ENCODE data around the gene HSFX2. TPM values are rescaled to one million over a fixed set of nuclear protein-coding genes. Genes with fewer than 3 reads are reported as not detected.
"Not testable (repeated sequence)": the region's sequence is repeated elsewhere in the genome, so short reads cannot be mapped to it uniquely, and the experiment has no call there.

The HSFX2 gene
- total and polyA plus RNA-seq, 9 of the 15 experiments (the other 6 are each of a cell fraction or from before 2014, with no cell fraction given) = 0.10 to 0.18 (median 0.11) TPM; not detected in 6

DNA sequence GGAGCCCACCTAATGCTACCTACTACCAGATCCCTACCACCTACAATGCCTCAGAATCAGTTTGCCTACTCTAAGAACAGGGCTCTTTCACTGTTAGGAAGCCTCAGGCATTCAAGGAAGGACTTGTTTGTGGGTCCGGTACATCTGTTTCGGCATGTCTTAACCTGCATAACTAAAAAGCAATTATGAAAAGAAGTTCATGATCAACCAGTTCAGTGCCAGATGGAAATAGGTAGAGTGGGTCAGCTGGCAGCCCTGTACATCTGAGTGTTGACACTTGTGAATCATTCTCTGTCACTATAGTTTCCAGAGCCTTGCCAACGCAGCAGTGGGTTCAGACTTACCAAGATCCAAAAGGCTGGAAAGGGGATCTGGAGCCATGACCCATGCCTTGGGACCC is 33.2 kb upstream of the HSFX2 start:
- DNase-seq (ENCODE audit: extremely low read depth in 1 of 4, low spot score in 3 of 4) (no peak), ATAC-seq (no peak), FAIRE-seq (no peak)
- ChIA-PET POLR2A (no interaction called here), CTCF (ENCODE audit: low intra/inter-chr PET ratio) (no interaction called here)
- H2AFZ ChIP-seq (ENCODE audit: low read depth, low read length) = no peak overlapping the region
- intact Hi-C loops (cut with micrococcal nuclease) = no loop called here
- H3K27ac ChIP-seq (ENCODE audit: extremely low read depth, low read depth, low read length) = no peak overlapping the region
- BruUV-seq (replicated peaks) = no TSS peak
- no peak overlapping the region for H3K4me3 ChIP-seq
- TF ChIP-seq DEAF1 (CRISPR knock-in tag; IDR thresholded peaks at IDR 0.05) (no peak), DMBX1 (CRISPR knock-in tag; IDR thresholded peaks at IDR 0.05; ENCODE audit: borderline replicate concordance) (no peak)
- no peak overlapping the region for H3K4me2 ChIP-seq (ENCODE audit: insufficient read depth, low read length)
- H3K9me3 ChIP-seq (replicated peaks; ENCODE audit: control insufficient read depth, insufficient read depth, low read depth, low read length) = no peaks in the 10 kb centered on the region
- no peaks in the 10 kb centered on the region for H3K36me3 ChIP-seq (ENCODE audit: control insufficient read depth, insufficient read depth, low read length)
- in situ Hi-C loops (cut with MboI) = loop anchor here (25.0 kb wide), 1 partner anchor 116 kb away; the partner anchor contains the start of gene IDS
- H3K79me2 ChIP-seq (ENCODE audit: control insufficient read depth, insufficient read depth, low read length) = peaks cover 2% of the 10 kb centered on the region; the same call in 1 of the 3 replicates
- peaks cover 0 to 9% of the 10 kb centered on the region in 2 experiments; a peak in 2 of 5 replicates for H3K27me3 ChIP-seq (ENCODE audit: control insufficient read depth in 2 of 2, insufficient read depth in 2 of 2, low read length in 2 of 2)
- H3K9ac ChIP-seq (ENCODE audit: insufficient read depth in 1 of 2, low read depth in 2 of 2, low read length in 2 of 2) = no peak overlapping the region
- peaks cover 4% of the 10 kb centered on the region; the same call in 1 of the 2 replicates for H4K20me1 ChIP-seq (replicated peaks; ENCODE audit: control insufficient read depth, insufficient read depth, low read length)
- peaks cover 0 to 11% of the 10 kb centered on the region in 2 experiments; a peak in 2 of 5 replicates for H3K4me1 ChIP-seq (replicated peaks in 1 of 2; ENCODE audit: control insufficient read depth in 2 of 2, insufficient read depth in 2 of 2, low read length in 2 of 2)
- WGBS (ENCODE audit: insufficient coverage, low coverage, missing lambda C conversion rate) = 50% methylated on average over 2 of the region's 3 CpGs
- H3K9me1 ChIP-seq (ENCODE audit: control insufficient read depth, insufficient read depth, low read length) = no peaks in the 10 kb centered on the region

- H3K36me3 ChIP-seq (ENCODE audit: control insufficient read depth, insufficient read depth, low read length); BruUV-seq (replicated peaks); H3K4me2 ChIP-seq (ENCODE audit: insufficient read depth, low read length); H3K9me1 ChIP-seq (ENCODE audit: control insufficient read depth, insufficient read depth, low read length); H3K9me3 ChIP-seq (replicated peaks; ENCODE audit: control insufficient read depth, insufficient read depth, low read depth, low read length); H3K4me3 ChIP-seq; POLR2A ChIA-PET; H3K4me1 ChIP-seq (replicated peaks in 1 of 2; ENCODE audit: control insufficient read depth in 2 of 2, insufficient read depth in 2 of 2, low read length in 2 of 2); H3K79me2 ChIP-seq (ENCODE audit: control insufficient read depth, insufficient read depth, low read length); FAIRE-seq; H3K27me3 ChIP-seq (ENCODE audit: control insufficient read depth in 2 of 2, insufficient read depth in 2 of 2, low read length in 2 of 2); H4K20me1 ChIP-seq (replicated peaks; ENCODE audit: control insufficient read depth, insufficient read depth, low read length); DNase-seq (ENCODE audit: extremely low read depth in 1 of 4, low spot score in 3 of 4); intact Hi-C loops (cut with micrococcal nuclease); H3K9ac ChIP-seq (ENCODE audit: insufficient read depth in 1 of 2, low read depth in 2 of 2, low read length in 2 of 2); H2AFZ ChIP-seq (ENCODE audit: low read depth, low read length); H3K27ac ChIP-seq (ENCODE audit: extremely low read depth, low read depth, low read length); ATAC-seq; CTCF ChIA-PET (ENCODE audit: low intra/inter-chr PET ratio): not testable (repeated sequence)
- in situ Hi-C loops (cut with MboI) = loop anchor here (25.0 kb wide), 1 partner anchor 115 kb away; the partner anchor contains the start of gene IDS
- 20% methylated on average over 8 of the region's 8 CpGs for WGBS (ENCODE audit: insufficient coverage, low coverage, missing lambda C conversion rate)
Measured at GRCh38 chrX:149626829-149627228, 31.7 kb upstream of the HSFX2 start.

DNA sequence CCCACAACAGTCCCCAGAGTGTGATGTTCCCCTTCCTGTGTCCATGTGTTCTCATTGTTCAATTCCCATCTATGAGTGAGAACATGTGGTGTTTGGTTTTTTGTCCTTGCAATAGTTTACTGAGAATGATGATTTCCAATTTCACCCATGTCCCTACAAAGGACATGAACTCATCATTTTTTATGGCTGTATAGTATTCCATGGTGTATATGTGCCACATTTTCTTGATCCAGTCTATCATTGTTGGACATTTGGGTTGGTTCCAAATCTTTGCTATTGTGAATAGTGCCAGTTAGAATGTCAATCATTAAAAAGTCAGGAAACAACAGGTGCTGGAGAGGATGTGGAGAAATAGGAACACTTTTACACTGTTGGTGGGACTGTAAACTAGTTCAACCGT is 24.5 kb upstream of the HSFX2 start:
- CTCF ChIA-PET (ENCODE audit: low intra/inter-chr PET ratio); ATAC-seq; POLR2A ChIA-PET; DNase-seq (ENCODE audit: extremely low read depth in 1 of 4, low spot score in 3 of 4); H3K27ac ChIP-seq (ENCODE audit: extremely low read depth, low read depth, low read length); BruUV-seq (replicated peaks); H2AFZ ChIP-seq (ENCODE audit: low read depth, low read length); FAIRE-seq; H3K4me1 ChIP-seq (replicated peaks in 1 of 2; ENCODE audit: control insufficient read depth in 2 of 2, insufficient read depth in 2 of 2, low read length in 2 of 2); H3K27me3 ChIP-seq (ENCODE audit: control insufficient read depth in 2 of 2, insufficient read depth in 2 of 2, low read length in 2 of 2); in situ Hi-C loops (cut with MboI); H3K9me1 ChIP-seq (ENCODE audit: control insufficient read depth, insufficient read depth, low read length); H3K79me2 ChIP-seq (ENCODE audit: control insufficient read depth, insufficient read depth, low read length); H3K4me2 ChIP-seq (ENCODE audit: insufficient read depth, low read length); H3K36me3 ChIP-seq (ENCODE audit: control insufficient read depth, insufficient read depth, low read length); H3K9me3 ChIP-seq (replicated peaks; ENCODE audit: control insufficient read depth, insufficient read depth, low read depth, low read length); H4K20me1 ChIP-seq (replicated peaks; ENCODE audit: control insufficient read depth, insufficient read depth, low read length); intact Hi-C loops (cut with micrococcal nuclease); H3K9ac ChIP-seq (ENCODE audit: insufficient read depth in 1 of 2, low read depth in 2 of 2, low read length in 2 of 2); H3K4me3 ChIP-seq: not testable (repeated sequence)
- no CpG with 5 or more reads among the region's 1 CpG for WGBS (ENCODE audit: insufficient coverage, low coverage, missing lambda C conversion rate)
